Neural cell (in vitro differentiated cells): Measurements from ENCODE around the gene CCND1. TPM values are rescaled to one million over a fixed set of nuclear protein-coding genes. Genes with fewer than 3 reads are reported as not detected.

ENCODE experiments used
- H2AFZ ChIP-seq: fragments of 200-600, 300-800 bp; sonication (generic), shearing (Covaris generic); 2 replicates; pipeline ENCODE4 v1.6.0; 2014; ENCODE audit warnings: low read depth, mild to moderate bottlenecking, antibody characterized with exemption, low read length, moderate library complexity
- H3F3A ChIP-seq: fragments of 200-600 bp; shearing (Covaris generic); 2 replicates; pipeline ENCODE4 v1.6.1; 2016; ENCODE audit warnings: mild to moderate bottlenecking, moderate library complexity, mixed read lengths, antibody characterized with exemption, low read length; ENCODE audit not compliant: insufficient read depth, poor library complexity, severe bottlenecking
- H3K27ac ChIP-seq: fragments of 200-600, 300-800 bp; sonication (generic), shearing (Covaris generic); 2 replicates; pipeline ENCODE4 v1.5.1; 2014; ENCODE audit warnings: mild to moderate bottlenecking, low read length, moderate library complexity
- H3K27me3 ChIP-seq: fragments of 300-800, 200-600 bp; sonication (generic), shearing (Covaris generic); 2 replicates; pipeline ENCODE4 v1.6.0; 2014; ENCODE audit warnings: mild to moderate bottlenecking, low read depth, low read length, moderate library complexity; ENCODE audit not compliant: insufficient read depth
- H3K36me3 ChIP-seq: fragments of 300-800, 200-600 bp; sonication (generic), shearing (Covaris generic); 2 replicates; pipeline ENCODE4 v1.5.1; 2014; ENCODE audit warnings: mild to moderate bottlenecking, antibody characterized with exemption, low read length, moderate library complexity; ENCODE audit not compliant: insufficient read depth
- H3K4me2 ChIP-seq: fragments of 300-800, 200-600 bp; sonication (generic), shearing (Covaris generic); 2 replicates; pipeline ENCODE4 v1.6.0; 2014; ENCODE audit warnings: mild to moderate bottlenecking, low read length
- H3K4me3 ChIP-seq: fragments of 300-800, 200-600 bp; sonication (generic), shearing (Covaris generic); 2 replicates; pipeline ENCODE4 v1.5.1; 2014; ENCODE audit warnings: mild to moderate bottlenecking, low read length, moderate library complexity
- H3K79me2 ChIP-seq: fragments of 200-600 bp; shearing (Covaris generic); replicated peaks from 2 replicates; pipeline ENCODE4 v1.6.0; 2014; ENCODE audit warnings: mild to moderate bottlenecking, low read length, moderate library complexity; ENCODE audit not compliant: insufficient read depth
- H3K9ac ChIP-seq: fragments of 300-800, 200-600 bp; sonication (generic), shearing (Covaris generic); 2 replicates; pipeline ENCODE4 v1.6.1; 2016; ENCODE audit warnings: mild to moderate bottlenecking, low read length, mixed read lengths
- H3K9me2 ChIP-seq: fragments of 200-600 bp; shearing (Covaris generic); 2 replicates; pipeline ENCODE4 v1.6.1; 2016; ENCODE audit warnings: mild to moderate bottlenecking, low read length, mixed read lengths; ENCODE audit not compliant: insufficient read depth
- H3K9me3 ChIP-seq: fragments of 200-600, 300-800 bp; sonication (generic), shearing (Covaris generic); 2 replicates; pipeline ENCODE4 v1.6.1; 2016; ENCODE audit warnings: mild to moderate bottlenecking, mixed run types, low read length, moderate library complexity, mixed read lengths
- H4K20me1 ChIP-seq: fragments of 200-600 bp; shearing (Covaris generic); 2 replicates; pipeline ENCODE4 v1.6.1; 2016; ENCODE audit warnings: mild to moderate bottlenecking, mixed run types; ENCODE audit not compliant: insufficient read depth
- EP300 ChIP-seq: fragments of 450-650 bp; conservative IDR thresholded peaks from 2 replicates; pipeline ENCODE4 v1.6.1; 2014; ENCODE audit warnings: antibody characterized with exemption, mild to moderate bottlenecking, moderate library complexity; ENCODE audit not compliant: poor library complexity, severe bottlenecking
- EZH2 ChIP-seq: fragments of 200-600, 300-800 bp; shearing (Covaris generic), sonication (generic); IDR thresholded peaks from 2 replicates; pipeline ENCODE4 v1.6.1; 2014; ENCODE audit warnings: antibody characterized with exemption, low read length, borderline replicate concordance, mild to moderate bottlenecking; ENCODE audit not compliant: insufficient read depth, poor library complexity, severe bottlenecking
- MXI1 ChIP-seq: fragments of 450-650 bp; conservative IDR thresholded peaks from 2 replicates; pipeline ENCODE4 v1.6.1; 2014; ENCODE audit warnings: antibody characterized with exemption, mild to moderate bottlenecking; ENCODE audit not compliant: poor library complexity, severe bottlenecking
- POLR2AphosphoS5 ChIP-seq: IDR thresholded peaks from 2 replicates; pipeline ENCODE4 v1.6.1; 2012
- RAD21 ChIP-seq: fragments of 450-650 bp; conservative IDR thresholded peaks from 2 replicates; pipeline ENCODE4 v1.6.1; 2014; ENCODE audit warnings: antibody characterized with exemption, mild to moderate bottlenecking, moderate library complexity
- SMC3 ChIP-seq: fragments of 450-650 bp; conservative IDR thresholded peaks from 2 replicates; pipeline ENCODE4 v1.6.1; 2014; ENCODE audit warnings: antibody characterized with exemption, mild to moderate bottlenecking, moderate library complexity; ENCODE audit not compliant: poor library complexity
- TAF1 ChIP-seq: IDR thresholded peaks from 2 replicates; pipeline ENCODE4 v1.6.1; 2012; ENCODE audit warnings: low read depth
- polyA plus RNA-seq: library from polyadenylated mRNA; depleted of rRNA; stranded (reverse); fragments of >200 nt; gene quantifications from 2 replicates; pipeline ENCODE4 v1.2.3, GENCODE V29; 2014
- TF ChIP-seq, protein P1 (sequence below): IDR thresholded peaks from 2 replicates; pipeline ENCODE4 v1.6.1; 2012; ENCODE audit warnings: borderline replicate concordance
- TF ChIP-seq, protein P2 (sequence below): fragments of 450-650 bp; IDR thresholded peaks from 2 replicates; pipeline ENCODE4 v1.5.1; 2014; ENCODE audit warnings: antibody characterized with exemption, mild to moderate bottlenecking, moderate library complexity; ENCODE audit not compliant: poor library complexity, severe bottlenecking

Gene CCND1
- polyA plus RNA-seq, 1 donor from 2014 or later = 2.7 TPM

DNA sequence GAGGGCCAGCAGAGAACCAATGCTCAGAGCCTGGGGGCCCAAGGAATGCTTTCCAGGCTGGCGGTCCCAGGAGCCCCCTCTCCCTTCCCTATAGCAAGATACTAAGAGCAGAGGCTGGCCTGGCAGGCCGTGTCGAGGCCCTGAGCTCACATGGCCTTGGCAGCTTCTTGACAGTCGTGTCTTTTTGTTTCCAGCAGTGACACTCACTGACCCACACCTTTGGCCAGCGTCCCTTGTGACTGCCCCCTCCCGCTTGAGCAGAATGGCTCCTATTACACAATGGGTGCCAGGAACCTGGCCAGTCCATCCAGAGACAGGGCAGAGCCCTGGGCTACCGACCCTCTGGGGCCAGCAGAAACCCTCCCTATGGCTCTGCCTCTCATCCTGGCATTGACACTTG, 6.4 kb upstream of the CCND1 start:
- no peaks in the 10 kb centered on the region for H3F3A ChIP-seq
- no peaks in the 10 kb centered on the region for H3K9me2 ChIP-seq
- no peaks in the 10 kb centered on the region for H3K36me3 ChIP-seq
- H3K79me2 ChIP-seq = no peaks in the 10 kb centered on the region
- H3K9me3 ChIP-seq = no peaks in the 10 kb centered on the region
- no peak overlapping the region for H2AFZ ChIP-seq
- no peak overlapping the region for H3K4me3 ChIP-seq
- H3K9ac ChIP-seq = no peak overlapping the region
- no peak overlapping the region for H3K27ac ChIP-seq
- no peak overlapping the region for H3K4me2 ChIP-seq
- no peak for TF ChIP-seq TAF1
- TF ChIP-seq, protein P1, sequence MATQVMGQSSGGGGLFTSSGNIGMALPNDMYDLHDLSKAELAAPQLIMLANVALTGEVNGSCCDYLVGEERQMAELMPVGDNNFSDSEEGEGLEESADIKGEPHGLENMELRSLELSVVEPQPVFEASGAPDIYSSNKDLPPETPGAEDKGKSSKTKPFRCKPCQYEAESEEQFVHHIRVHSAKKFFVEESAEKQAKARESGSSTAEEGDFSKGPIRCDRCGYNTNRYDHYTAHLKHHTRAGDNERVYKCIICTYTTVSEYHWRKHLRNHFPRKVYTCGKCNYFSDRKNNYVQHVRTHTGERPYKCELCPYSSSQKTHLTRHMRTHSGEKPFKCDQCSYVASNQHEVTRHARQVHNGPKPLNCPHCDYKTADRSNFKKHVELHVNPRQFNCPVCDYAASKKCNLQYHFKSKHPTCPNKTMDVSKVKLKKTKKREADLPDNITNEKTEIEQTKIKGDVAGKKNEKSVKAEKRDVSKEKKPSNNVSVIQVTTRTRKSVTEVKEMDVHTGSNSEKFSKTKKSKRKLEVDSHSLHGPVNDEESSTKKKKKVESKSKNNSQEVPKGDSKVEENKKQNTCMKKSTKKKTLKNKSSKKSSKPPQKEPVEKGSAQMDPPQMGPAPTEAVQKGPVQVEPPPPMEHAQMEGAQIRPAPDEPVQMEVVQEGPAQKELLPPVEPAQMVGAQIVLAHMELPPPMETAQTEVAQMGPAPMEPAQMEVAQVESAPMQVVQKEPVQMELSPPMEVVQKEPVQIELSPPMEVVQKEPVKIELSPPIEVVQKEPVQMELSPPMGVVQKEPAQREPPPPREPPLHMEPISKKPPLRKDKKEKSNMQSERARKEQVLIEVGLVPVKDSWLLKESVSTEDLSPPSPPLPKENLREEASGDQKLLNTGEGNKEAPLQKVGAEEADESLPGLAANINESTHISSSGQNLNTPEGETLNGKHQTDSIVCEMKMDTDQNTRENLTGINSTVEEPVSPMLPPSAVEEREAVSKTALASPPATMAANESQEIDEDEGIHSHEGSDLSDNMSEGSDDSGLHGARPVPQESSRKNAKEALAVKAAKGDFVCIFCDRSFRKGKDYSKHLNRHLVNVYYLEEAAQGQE = no peak
- TF ChIP-seq MXI1 = no peak
- no peak for TF ChIP-seq EZH2
- TF ChIP-seq SMC3 = no peak
- TF ChIP-seq, protein P2, sequence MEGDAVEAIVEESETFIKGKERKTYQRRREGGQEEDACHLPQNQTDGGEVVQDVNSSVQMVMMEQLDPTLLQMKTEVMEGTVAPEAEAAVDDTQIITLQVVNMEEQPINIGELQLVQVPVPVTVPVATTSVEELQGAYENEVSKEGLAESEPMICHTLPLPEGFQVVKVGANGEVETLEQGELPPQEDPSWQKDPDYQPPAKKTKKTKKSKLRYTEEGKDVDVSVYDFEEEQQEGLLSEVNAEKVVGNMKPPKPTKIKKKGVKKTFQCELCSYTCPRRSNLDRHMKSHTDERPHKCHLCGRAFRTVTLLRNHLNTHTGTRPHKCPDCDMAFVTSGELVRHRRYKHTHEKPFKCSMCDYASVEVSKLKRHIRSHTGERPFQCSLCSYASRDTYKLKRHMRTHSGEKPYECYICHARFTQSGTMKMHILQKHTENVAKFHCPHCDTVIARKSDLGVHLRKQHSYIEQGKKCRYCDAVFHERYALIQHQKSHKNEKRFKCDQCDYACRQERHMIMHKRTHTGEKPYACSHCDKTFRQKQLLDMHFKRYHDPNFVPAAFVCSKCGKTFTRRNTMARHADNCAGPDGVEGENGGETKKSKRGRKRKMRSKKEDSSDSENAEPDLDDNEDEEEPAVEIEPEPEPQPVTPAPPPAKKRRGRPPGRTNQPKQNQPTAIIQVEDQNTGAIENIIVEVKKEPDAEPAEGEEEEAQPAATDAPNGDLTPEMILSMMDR = no peak
- TF ChIP-seq RAD21 = no peak
- TF ChIP-seq POLR2AphosphoS5 = no peak
- TF ChIP-seq EP300 = no peak
- no peaks in the 10 kb centered on the region for H4K20me1 ChIP-seq
- peaks cover 38% of the 10 kb centered on the region for H3K27me3 ChIP-seq

DNA sequence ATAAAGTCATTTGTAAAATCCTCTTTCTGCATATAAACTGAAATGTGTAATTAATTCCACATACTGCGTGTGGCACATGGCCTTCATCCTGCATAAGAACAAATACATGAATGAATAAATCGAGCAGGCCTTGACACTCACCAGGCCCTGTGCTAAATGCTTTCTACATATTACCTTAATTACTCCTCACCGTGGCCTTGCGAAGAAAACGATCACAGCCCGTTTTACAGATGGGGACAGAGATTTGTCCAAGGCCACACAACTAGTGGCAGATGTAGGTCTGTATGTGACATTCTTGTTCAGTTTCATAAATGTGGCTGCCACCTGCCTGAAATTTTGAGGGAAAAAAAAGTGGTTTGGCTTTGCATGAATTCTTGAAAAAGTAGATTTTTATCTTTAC, 5.8 kb upstream of the CCND1 start:
- Histone ChIP-seq H3K4me2 (no peak overlapping the region), H3K4me3 (no peak overlapping the region), H4K20me1 (no peaks in the 10 kb centered on the region), H3K36me3 (no peaks in the 10 kb centered on the region), H3K79me2 (no peaks in the 10 kb centered on the region), H3K27ac (no peak overlapping the region), H2AFZ (no peak overlapping the region), H3K27me3 (peaks cover 44% of the 10 kb centered on the region), H3K9me3 (no peaks in the 10 kb centered on the region), H3K9ac (no peak overlapping the region), H3K9me2 (no peaks in the 10 kb centered on the region), H3F3A (no peaks in the 10 kb centered on the region)
- no peak for TF ChIP-seq SMC3
- TF ChIP-seq EZH2 = no peak
- TF ChIP-seq MXI1 = no peak
- TF ChIP-seq TAF1 = no peak
- TF ChIP-seq, protein P2 = no peak
- TF ChIP-seq RAD21 = no peak
- TF ChIP-seq, protein P1 = no peak
- no peak for TF ChIP-seq POLR2AphosphoS5
- no peak for TF ChIP-seq EP300
